ENCODE measurements around the gene NBR1. TPM values are rescaled to one million over a fixed set of nuclear protein-coding genes. Genes with fewer than 3 reads are reported as not detected.
"Not testable (repeated sequence)": the region's sequence is repeated elsewhere in the genome, so short reads cannot be mapped to it uniquely, and the experiment has no call there.

NBR1 gene
- total and polyA plus RNA-seq, 9 donors = 46.8 to 64.5 (median 54.0) TPM

- H3K9me3 ChIP-seq (replicated peaks; ENCODE audit: control insufficient read depth, low read depth, low read length); H3K36me3 ChIP-seq (ENCODE audit: control insufficient read depth, insufficient read depth, low read length); H3K4me1 ChIP-seq (ENCODE audit: control insufficient read depth, insufficient read depth, low read length); H3K4me3 ChIP-seq (ENCODE audit: low read length); H3K27me3 ChIP-seq (ENCODE audit: control insufficient read depth, insufficient read depth, low read length); DNase-seq; H3K27ac ChIP-seq (ENCODE audit: low read length): not testable (repeated sequence)
- no CpG with 5 or more reads among the region's 3 CpGs for WGBS (ENCODE audit: insufficient coverage)
Observed at GRCh38 chr17:43153197-43153835, 17.7 kb upstream of the NBR1 start.

GRCh38 chr17:43155666-43156065 lies 15.3 kb upstream of the NBR1 start:
- Histone ChIP-seq H3K4me3 (ENCODE audit: low read length) (no peak overlapping the region), H3K9me3 (replicated peaks; ENCODE audit: control insufficient read depth, low read depth, low read length) (no peaks in the 10 kb centered on the region), H3K27me3 (ENCODE audit: control insufficient read depth, insufficient read depth, low read length) (no peaks in the 10 kb centered on the region), H3K36me3 (ENCODE audit: control insufficient read depth, insufficient read depth, low read length) (no peaks in the 10 kb centered on the region), H3K27ac (ENCODE audit: low read length) (no peak overlapping the region), H3K4me1 (ENCODE audit: control insufficient read depth, insufficient read depth, low read length) (no peaks in the 10 kb centered on the region)
- no CpG with 5 or more reads among the region's 3 CpGs for WGBS (ENCODE audit: insufficient coverage)
- DNase-seq = no peak

- not testable (repeated sequence) for H3K9me3 ChIP-seq (replicated peaks; ENCODE audit: control insufficient read depth, low read depth, low read length); H3K4me1 ChIP-seq (ENCODE audit: control insufficient read depth, insufficient read depth, low read length); H3K27me3 ChIP-seq (ENCODE audit: control insufficient read depth, insufficient read depth, low read length); H3K4me3 ChIP-seq (ENCODE audit: low read length); H3K36me3 ChIP-seq (ENCODE audit: control insufficient read depth, insufficient read depth, low read length); DNase-seq; H3K27ac ChIP-seq (ENCODE audit: low read length)
- WGBS (ENCODE audit: insufficient coverage) = 60% methylated on average over 1 of the region's 25 CpGs
Observed at GRCh38 chr17:43159232-43159631, 11.8 kb upstream of the NBR1 start.

DNA sequence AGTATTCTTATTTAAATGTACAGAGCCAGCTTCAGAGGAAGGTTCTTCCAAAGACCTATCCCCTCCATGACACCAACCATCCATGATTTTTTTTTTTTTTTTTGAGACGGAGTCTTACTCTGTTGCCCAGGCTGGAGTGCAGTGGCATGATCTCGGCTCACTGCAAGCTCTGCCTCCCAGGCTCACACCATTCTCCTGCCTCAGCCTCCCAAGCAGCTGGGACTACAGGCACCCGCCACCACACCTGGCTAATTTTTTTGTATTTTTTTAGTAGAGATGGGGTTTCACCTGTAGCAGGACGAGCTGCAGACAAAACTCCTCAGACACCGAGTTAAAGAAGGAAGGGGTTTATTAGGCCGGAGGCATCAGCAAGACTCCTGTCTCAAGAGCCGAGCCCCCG lies 11.1 kb upstream of the NBR1 start:
- not testable (repeated sequence) for DNase-seq

GRCh38 chr17:43165971-43166370 lies 5.0 kb upstream of the NBR1 start:
- not testable (repeated sequence) for H3K36me3 ChIP-seq (ENCODE audit: control insufficient read depth, insufficient read depth, low read length); H3K4me3 ChIP-seq (ENCODE audit: low read length); H3K9me3 ChIP-seq (replicated peaks; ENCODE audit: control insufficient read depth, low read depth, low read length); H3K27ac ChIP-seq (ENCODE audit: low read length); H3K27me3 ChIP-seq (ENCODE audit: control insufficient read depth, insufficient read depth, low read length); DNase-seq
- peaks cover 11% of the 10 kb centered on the region for H3K4me1 ChIP-seq (ENCODE audit: control insufficient read depth, insufficient read depth, low read length)

More for the DNA sequence above, 11.1 kb upstream of the NBR1 start:
- not testable (repeated sequence) for H3K4me3 ChIP-seq (ENCODE audit: low read length); H3K27ac ChIP-seq (ENCODE audit: low read length); H3K4me1 ChIP-seq (ENCODE audit: control insufficient read depth, insufficient read depth, low read length); H3K9me3 ChIP-seq (replicated peaks; ENCODE audit: control insufficient read depth, low read depth, low read length); H3K36me3 ChIP-seq (ENCODE audit: control insufficient read depth, insufficient read depth, low read length); H3K27me3 ChIP-seq (ENCODE audit: control insufficient read depth, insufficient read depth, low read length)
- WGBS (ENCODE audit: insufficient coverage) = 100% methylated on average over 3 of the region's 8 CpGs

GRCh38 chr17:43169561-43170139 lies 1.4 kb upstream of the NBR1 start:
- WGBS (ENCODE audit: insufficient coverage) = 0% methylated on average over 11 of the region's 29 CpGs
- no peaks in the 10 kb centered on the region for H3K9me3 ChIP-seq (replicated peaks; ENCODE audit: control insufficient read depth, low read depth, low read length)
- H3K27ac ChIP-seq (ENCODE audit: low read length) = peak overlapping the region; percentile 100
- H3K27me3 ChIP-seq (ENCODE audit: control insufficient read depth, insufficient read depth, low read length) = no peaks in the 10 kb centered on the region
- DNase-seq = peak; percentile 69
- peaks cover 18% of the 10 kb centered on the region for H3K4me1 ChIP-seq (ENCODE audit: control insufficient read depth, insufficient read depth, low read length)
- peak overlapping the region; percentile 63 for H3K4me3 ChIP-seq (ENCODE audit: low read length)
- H3K36me3 ChIP-seq (ENCODE audit: control insufficient read depth, insufficient read depth, low read length) = no peaks in the 10 kb centered on the region

GRCh38 chr17:43170140-43170765 lies 761 bp upstream of the NBR1 start:
- Histone ChIP-seq H3K4me3 (ENCODE audit: low read length) (peak overlapping the region; percentile 63), H3K36me3 (ENCODE audit: control insufficient read depth, insufficient read depth, low read length) (no peaks in the 10 kb centered on the region), H3K9me3 (replicated peaks; ENCODE audit: control insufficient read depth, low read depth, low read length) (no peaks in the 10 kb centered on the region), H3K27me3 (ENCODE audit: control insufficient read depth, insufficient read depth, low read length) (no peaks in the 10 kb centered on the region), H3K27ac (ENCODE audit: low read length) (peak overlapping the region; percentile 100), H3K4me1 (ENCODE audit: control insufficient read depth, insufficient read depth, low read length) (peaks cover 18% of the 10 kb centered on the region)
- DNase-seq = peak; percentile 98
- 0% methylated on average over 14 of the region's 27 CpGs for whole genome bisulfite sequencing (ENCODE audit: insufficient coverage)

GRCh38 chr17:43171586-43172487 lies 823 bp downstream of the NBR1 start:
- Histone ChIP-seq H3K4me1 (ENCODE audit: control insufficient read depth, insufficient read depth, low read length) (peaks cover 18% of the 10 kb centered on the region), H3K27me3 (ENCODE audit: control insufficient read depth, insufficient read depth, low read length) (no peaks in the 10 kb centered on the region), H3K9me3 (replicated peaks; ENCODE audit: control insufficient read depth, low read depth, low read length) (no peaks in the 10 kb centered on the region), H3K36me3 (ENCODE audit: control insufficient read depth, insufficient read depth, low read length) (peaks cover 10% of the 10 kb centered on the region), H3K4me3 (ENCODE audit: low read length) (peak overlapping the region; percentile 63), H3K27ac (ENCODE audit: low read length) (peak overlapping the region; percentile 100)
- 7% methylated on average over 9 of the region's 12 CpGs for WGBS (ENCODE audit: insufficient coverage)
- DNase-seq = peak; percentile 93

GRCh38 chr17:43175213-43176118 lies 4.5 kb downstream of the NBR1 start:
- H3K36me3 ChIP-seq (ENCODE audit: control insufficient read depth, insufficient read depth, low read length) = peaks cover 25% of the 10 kb centered on the region
- no peak overlapping the region for H3K4me3 ChIP-seq (ENCODE audit: low read length)
- peaks cover 8% of the 10 kb centered on the region for H3K4me1 ChIP-seq (ENCODE audit: control insufficient read depth, insufficient read depth, low read length)
- no peaks in the 10 kb centered on the region for H3K27me3 ChIP-seq (ENCODE audit: control insufficient read depth, insufficient read depth, low read length)
- no CpG with 5 or more reads among the region's 4 CpGs for WGBS (ENCODE audit: insufficient coverage)
- H3K27ac ChIP-seq (ENCODE audit: low read length) = no peak overlapping the region
- no peaks in the 10 kb centered on the region for H3K9me3 ChIP-seq (replicated peaks; ENCODE audit: control insufficient read depth, low read depth, low read length)
- DNase-seq = peak; percentile 24
